WTC11 (cell line): Measurements from ENCODE around the gene ANP32D. TPM values are rescaled to one million over a fixed set of nuclear protein-coding genes. Genes with fewer than 3 reads are reported as not detected.

Source experiments
- ATAC-seq: fragments of 200-7000 bp; cut with Tn5 transposase; 2 replicates; pipeline ENCODE4 v1.10.0; 2021; ENCODE audit warnings: mild to moderate bottlenecking, moderate library complexity
- CTCF ChIA-PET: fragments of 300-600 bp; sonication (Branson Sonifier 250); formaldehyde crosslinking; loops from one replicate; lab custom pipeline; 2021; ENCODE audit warnings: antibody characterized with exemption; lab: Charles Lee
- POLR2A ChIA-PET: fragments of 350-600 bp; sonication (Branson Sonifier 250); formaldehyde crosslinking; loops from one replicate; lab custom pipeline; 2021; ENCODE audit warnings: antibody characterized with exemption; lab: Charles Lee
- DNase-seq: peaks from one replicate; pipeline ENCODE4 v3.0.0; 2021; ENCODE audit warnings: low spot score
- H3K27ac Mint-ChIP-seq: 2 replicates; pipeline ENCODE4 v1.8.0; 2021; ENCODE audit warnings: mixed read lengths
- H3K27me3 Mint-ChIP-seq: 2 replicates; pipeline ENCODE4 v1.8.0; 2021; ENCODE audit warnings: low read depth, mild to moderate bottlenecking, moderate library complexity, mixed read lengths
- H3K36me3 Mint-ChIP-seq: 2 replicates; pipeline ENCODE4 v1.8.0; 2021; ENCODE audit warnings: mixed read lengths
- H3K4me1 Mint-ChIP-seq: 2 replicates; pipeline ENCODE4 v1.8.0; 2022; ENCODE audit warnings: mixed read lengths
- H3K4me3 Mint-ChIP-seq: 2 replicates; pipeline ENCODE4 v1.8.0; 2021; ENCODE audit warnings: mild to moderate bottlenecking, moderate library complexity, mixed read lengths
- H3K9me3 Mint-ChIP-seq: 2 replicates; pipeline ENCODE4 v1.8.0; 2021; ENCODE audit warnings: mixed read lengths
- AFF4 ChIP-seq: sonication (generic); formaldehyde crosslinking; IDR thresholded peaks from 2 replicates; pipeline ENCODE4 v1.8.1; 2023; ENCODE audit warnings: mild to moderate bottlenecking, missing genetic modification reagents, borderline replicate concordance
- ATF1 ChIP-seq: sonication (generic); formaldehyde crosslinking; IDR thresholded peaks from 2 replicates; pipeline ENCODE4 v1.8.1; 2023; ENCODE audit warnings: mild to moderate bottlenecking, moderate library complexity, missing genetic modification reagents
- ATF2 ChIP-seq: sonication (generic); formaldehyde crosslinking; IDR thresholded peaks from 2 replicates; pipeline ENCODE4 v1.8.1; 2022; ENCODE audit warnings: low read depth, missing genetic modification reagents, borderline replicate concordance
- CBFB ChIP-seq: sonication (generic); formaldehyde crosslinking; IDR thresholded peaks from 2 replicates; pipeline ENCODE4 v1.8.1; 2022; ENCODE audit warnings: mild to moderate bottlenecking, low read depth, missing genetic modification reagents
- CDX4 ChIP-seq: fragments of 250-450 bp; sonication (Bioruptor Pico); IDR thresholded peaks from 2 replicates; pipeline ENCODE4 v1.9.0; 2021; ENCODE audit warnings: moderate library complexity, mild to moderate bottlenecking, inconsistent platforms, borderline replicate concordance
- CREM ChIP-seq: sonication (generic); formaldehyde crosslinking; IDR thresholded peaks from 2 replicates; pipeline ENCODE4 v1.8.1; 2022; ENCODE audit warnings: mild to moderate bottlenecking, missing genetic modification reagents, moderate library complexity
- E2F4 ChIP-seq: sonication (generic); formaldehyde crosslinking; IDR thresholded peaks from 2 replicates; pipeline ENCODE4 v1.8.1; 2022; ENCODE audit warnings: low read depth, mild to moderate bottlenecking, moderate library complexity, missing genetic modification reagents, borderline replicate concordance
- ELF4 ChIP-seq: sonication (generic); formaldehyde crosslinking; IDR thresholded peaks from 2 replicates; pipeline ENCODE4 v1.8.1; 2022; ENCODE audit warnings: low read depth, mild to moderate bottlenecking, moderate library complexity, missing genetic modification reagents
- FOXK1 ChIP-seq: sonication (generic); formaldehyde crosslinking; IDR thresholded peaks from 2 replicates; pipeline ENCODE4 v1.8.0; 2022; ENCODE audit warnings: mild to moderate bottlenecking, moderate library complexity, missing genetic modification reagents
- GTF2I ChIP-seq: fragments of 250-450 bp; sonication (Bioruptor Pico); conservative IDR thresholded peaks from 2 replicates; pipeline ENCODE4 v1.4.0; 2021; ENCODE audit warnings: mild to moderate bottlenecking
- JUN ChIP-seq: sonication (generic); formaldehyde crosslinking; IDR thresholded peaks from 2 replicates; pipeline ENCODE4 v1.8.0; 2023; ENCODE audit warnings: mild to moderate bottlenecking, missing genetic modification reagents
- MAX ChIP-seq: sonication (generic); formaldehyde crosslinking; IDR thresholded peaks from 2 replicates; pipeline ENCODE4 v1.8.0; 2022; ENCODE audit warnings: mild to moderate bottlenecking, missing genetic modification reagents
- MXD4 ChIP-seq: fragments of 250-450 bp; sonication (Bioruptor Pico); IDR thresholded peaks from 2 replicates; pipeline ENCODE4 v1.8.0; 2021; ENCODE audit warnings: mild to moderate bottlenecking, moderate library complexity, borderline replicate concordance
- NFE2L1 ChIP-seq: sonication (generic); formaldehyde crosslinking; IDR thresholded peaks from 2 replicates; pipeline ENCODE4 v1.8.1; 2023; ENCODE audit warnings: missing genetic modification reagents
- NFYB ChIP-seq: sonication (generic); formaldehyde crosslinking; conservative IDR thresholded peaks from 2 replicates; pipeline ENCODE4 v1.8.0; 2022; ENCODE audit warnings: low read depth, missing genetic modification reagents
- ZMAT4 ChIP-seq: fragments of 250-450 bp; sonication (Bioruptor Pico); IDR thresholded peaks from 2 replicates; pipeline ENCODE4 v1.9.0; 2021; ENCODE audit warnings: mild to moderate bottlenecking
- ZNF219 ChIP-seq: sonication (generic); formaldehyde crosslinking; IDR thresholded peaks from 2 replicates; pipeline ENCODE4 v1.8.0; 2023; ENCODE audit warnings: missing genetic modification reagents, mild to moderate bottlenecking, borderline replicate concordance
- ZNF232 ChIP-seq: sonication (generic); formaldehyde crosslinking; IDR thresholded peaks from 2 replicates; pipeline ENCODE4 v1.8.0; 2022; ENCODE audit warnings: mild to moderate bottlenecking, missing genetic modification reagents
- ZNF532 ChIP-seq: fragments of 250-450 bp; sonication (Bioruptor Pico); IDR thresholded peaks from 2 replicates; pipeline ENCODE4 v1.9.0; 2021; ENCODE audit warnings: mild to moderate bottlenecking, borderline replicate concordance
- total RNA-seq: library from RNA; stranded (reverse); gene quantifications from 3 replicates; pipeline ENCODE4 v1.2.3, GENCODE V29; 2021

ANP32D gene
- total RNA-seq, 1 experiment from 2014 or later = not detected

GRCh38 chr12:48512855-48513254 lies 40.5 kb downstream of the ANP32D start:
- DNase-seq = no peak
- ATAC-seq = no peak
- Mint-ChIP-seq H3K4me1 (no peaks in the 10 kb centered on the region), H3K9me3 (peaks cover 64% of the 10 kb centered on the region), H3K4me3 (no peak overlapping the region), H3K27me3 (peaks cover 9% of the 10 kb centered on the region), H3K36me3 (peaks cover 17% of the 10 kb centered on the region), H3K27ac (no peak overlapping the region)
- ChIA-PET CTCF (no interaction called here), POLR2A (no interaction called here)
- TF ChIP-seq JUN (CRISPR knock-in tag) (no peak), ATF1 (CRISPR knock-in tag) (no peak), CREM (no peak), MXD4 (CRISPR knock-in tag) (no peak), E2F4 (CRISPR knock-in tag) (no peak), ZNF532 (no peak), MAX (no peak), NFE2L1 (CRISPR knock-in tag) (no peak), NFYB (CRISPR knock-in tag) (no peak), ATF2 (CRISPR knock-in tag) (no peak), CBFB (CRISPR knock-in tag) (no peak), GTF2I (CRISPR knock-in tag) (no peak)

GRCh38 chr12:48514728-48515127 lies 42.4 kb downstream of the ANP32D start:
- no peaks in the 10 kb centered on the region for H3K4me1 Mint-ChIP-seq
- H3K36me3 Mint-ChIP-seq = peaks cover 17% of the 10 kb centered on the region
- H3K9me3 Mint-ChIP-seq = peaks cover 61% of the 10 kb centered on the region
- peaks cover 9% of the 10 kb centered on the region for H3K27me3 Mint-ChIP-seq
- POLR2A ChIA-PET = no interaction called here
- ATAC-seq = no peak
- CTCF ChIA-PET = no interaction called here
- no peak overlapping the region for H3K27ac Mint-ChIP-seq
- no peak for DNase-seq
- H3K4me3 Mint-ChIP-seq = no peak overlapping the region
- TF ChIP-seq ZMAT4 (CRISPR knock-in tag) = no peak
- no peak for TF ChIP-seq CDX4 (CRISPR knock-in tag)
- TF ChIP-seq NFE2L1 (CRISPR knock-in tag) = no peak
- TF ChIP-seq AFF4 (CRISPR knock-in tag) = no peak
- TF ChIP-seq ELF4 (CRISPR knock-in tag) = no peak
- TF ChIP-seq ZNF232 (CRISPR knock-in tag) = no peak
- no peak for TF ChIP-seq ZNF219 (CRISPR knock-in tag)
- TF ChIP-seq FOXK1 = no peak
- no peak for TF ChIP-seq E2F4 (CRISPR knock-in tag)
